IMR-90 (cell line): ENCODE results near the gene CCDC152. TPM values are rescaled to one million over a fixed set of nuclear protein-coding genes. Genes with fewer than 3 reads are reported as not detected.

Experiments used
- ATAC-seq: fragments of 200-7000 bp; cut with Tn5 transposase; 2 replicates; pipeline ENCODE4 v1.9.1; 2020; ENCODE audit warnings: low read depth, mild to moderate bottlenecking, moderate library complexity
- BruUV-seq: library from RNA; stranded (reverse); fragments of 400-500 nt; replicated peaks from 2 replicates; lab custom pipeline; 2021; lab: Mats Ljungman, UMichigan
- CTCF ChIA-PET: fragments of 300-600 bp; formaldehyde crosslinking; extraction: SDS; loops from one replicate; lab custom pipeline; 2021; ENCODE audit warnings: antibody characterized with exemption; lab: Yijun Ruan, JAX
- POLR2A ChIA-PET: fragments of 300-600 bp; sonication (Branson Sonifier 250); formaldehyde crosslinking; loops from one replicate; lab custom pipeline; 2022; ENCODE audit warnings: antibody characterized with exemption; ENCODE audit not compliant: unreplicated experiment; lab: Charles Lee
- DNase-seq: peaks from one replicate; pipeline ENCODE4 v3.0.0; 2013
- H2AFZ ChIP-seq: replicated peaks from 2 replicates; pipeline ENCODE3; 2013; ENCODE audit warnings: low read length, mild to moderate bottlenecking; ENCODE audit not compliant: poor library complexity
- H2AK5ac ChIP-seq: 2 replicates; pipeline ENCODE4 v1.6.1; 2013; ENCODE audit warnings: low read depth, low read length, inconsistent platforms
- H2AK9ac ChIP-seq: replicated peaks from 2 replicates; pipeline ENCODE3; 2013; ENCODE audit warnings: mild to moderate bottlenecking, low read depth, low read length, moderate library complexity; ENCODE audit not compliant: poor library complexity
- H2BK120ac ChIP-seq: 2 replicates; pipeline ENCODE4 v1.6.1; 2013; ENCODE audit warnings: low read depth, low read length, inconsistent platforms
- H2BK15ac ChIP-seq: 3 replicates; pipeline ENCODE4 v1.6.1; 2013; ENCODE audit warnings: low read depth, low read length, inconsistent platforms
- H2BK20ac ChIP-seq: 2 replicates; pipeline ENCODE4 v1.6.1; 2013; ENCODE audit warnings: low read depth, mild to moderate bottlenecking, inconsistent platforms, low read length, moderate library complexity
- H2BK5ac ChIP-seq: 2 replicates; pipeline ENCODE4 v1.6.1; 2013; ENCODE audit warnings: mild to moderate bottlenecking, low read depth, low read length, inconsistent platforms; ENCODE audit not compliant: poor library complexity, severe bottlenecking
- H3K14ac ChIP-seq: replicated peaks from 2 replicates; pipeline ENCODE4 v1.6.1; 2013; ENCODE audit warnings: low read depth, low read length, inconsistent platforms
- H3K18ac ChIP-seq: 2 replicates; pipeline ENCODE4 v1.6.1; 2013; ENCODE audit warnings: low read depth, low read length, control low read depth
- H3K23ac ChIP-seq: 2 replicates; pipeline ENCODE4 v1.6.1; 2013; ENCODE audit warnings: low read depth, low read length, inconsistent platforms
- H3K27ac ChIP-seq: 2 replicates; pipeline ENCODE4 v1.5.1; 2013; ENCODE audit warnings: mild to moderate bottlenecking, control low read depth, low read length; ENCODE audit not compliant: insufficient read depth
- H3K27me3 ChIP-seq: 2 replicates; pipeline ENCODE4 v1.6.1; 2013; ENCODE audit warnings: low read length; ENCODE audit not compliant: control insufficient read depth, insufficient read depth
- H3K36me3 ChIP-seq: 2 replicates; pipeline ENCODE4 v1.6.1; 2013; ENCODE audit warnings: low read length, mixed read lengths; ENCODE audit not compliant: control insufficient read depth, insufficient read depth
- H3K4ac ChIP-seq: 2 replicates; pipeline ENCODE4 v1.6.1; 2013; ENCODE audit warnings: low read depth, low read length, inconsistent platforms
- H3K4me1 ChIP-seq: 2 replicates; pipeline ENCODE4 v1.6.1; 2013; ENCODE audit warnings: low read length, mixed read lengths; ENCODE audit not compliant: control insufficient read depth, insufficient read depth
- H3K4me2 ChIP-seq: 2 replicates; pipeline ENCODE4 v1.6.1; 2013; ENCODE audit warnings: low read depth, mild to moderate bottlenecking, control low read depth, low read length, moderate library complexity
- H3K4me3 ChIP-seq: 2 replicates; pipeline ENCODE4 v1.5.1; 2013; ENCODE audit warnings: low read depth, mild to moderate bottlenecking, control low read depth, low read length, moderate library complexity; ENCODE audit not compliant: insufficient read depth
- H3K56ac ChIP-seq: 2 replicates; pipeline ENCODE4 v1.6.1; 2013; ENCODE audit warnings: low read length, inconsistent platforms; ENCODE audit not compliant: insufficient read depth; ENCODE audit errors: extremely low read depth
- H3K79me1 ChIP-seq, 2 experiments: 2 replicates each; pipeline ENCODE4 v1.6.1; 2013; ENCODE audit warnings: low read length in 2 of 2, inconsistent platforms in 1 of 2, low read depth in 1 of 2
- H3K9ac ChIP-seq: 2 replicates; pipeline ENCODE4 v1.6.1; 2013; ENCODE audit warnings: low read depth, low read length, control low read depth
- H3K9me1 ChIP-seq: 2 replicates; pipeline ENCODE4 v1.6.1; 2013; ENCODE audit warnings: low read length, inconsistent platforms; ENCODE audit not compliant: insufficient read depth
- H3K9me3 ChIP-seq: 2 replicates; pipeline ENCODE4 v1.6.1; 2013; ENCODE audit warnings: low read length; ENCODE audit not compliant: control insufficient read depth, insufficient read depth
- H4K20me1 ChIP-seq: 2 replicates; pipeline ENCODE4 v1.6.1; 2013; ENCODE audit warnings: low read length, inconsistent platforms; ENCODE audit not compliant: insufficient read depth
- H4K5ac ChIP-seq: 2 replicates; pipeline ENCODE4 v1.6.1; 2013; ENCODE audit warnings: mild to moderate bottlenecking, low read depth, low read length, control low read depth
- H4K8ac ChIP-seq, 2 experiments: 2 replicates each; pipeline ENCODE4 v1.6.1; 2013; ENCODE audit warnings: low read depth in 2 of 2, low read length in 2 of 2, control low read depth in 1 of 2, inconsistent platforms in 1 of 2
- H4K91ac ChIP-seq: 2 replicates; pipeline ENCODE4 v1.6.1; 2013; ENCODE audit warnings: low read depth, low read length, inconsistent platforms; ENCODE audit not compliant: insufficient read depth
- BHLHE40 ChIP-seq: fragments of 150-350 bp; IDR thresholded peaks from 2 replicates; pipeline ENCODE4 v1.6.1; 2016; ENCODE audit warnings: mild to moderate bottlenecking, low read depth, low read length
- CEBPB ChIP-seq: IDR thresholded peaks from 2 replicates; pipeline ENCODE4 v1.6.1; 2012; ENCODE audit warnings: low read depth, low read length, improper control_type of control experiment
- CHD1 ChIP-seq: IDR thresholded peaks from 2 replicates; pipeline ENCODE4 v1.6.1; 2012; ENCODE audit warnings: low read depth, low read length, improper control_type of control experiment
- FOS ChIP-seq: fragments of 150-350 bp; IDR thresholded peaks from 2 replicates; pipeline ENCODE4 v1.6.1; 2016; ENCODE audit warnings: low read depth, low read length
- MAFK ChIP-seq: IDR thresholded peaks from 2 replicates; pipeline ENCODE4 v1.6.1; 2012; ENCODE audit warnings: low read depth, low read length, improper control_type of control experiment
- MAZ ChIP-seq: IDR thresholded peaks from 2 replicates; pipeline ENCODE4 v1.6.1; 2012; ENCODE audit warnings: low read depth, mild to moderate bottlenecking, low read length, improper control_type of control experiment, moderate library complexity, borderline replicate concordance
- MXI1 ChIP-seq: IDR thresholded peaks from 2 replicates; pipeline ENCODE4 v1.6.1; 2012; ENCODE audit warnings: low read depth, mild to moderate bottlenecking, low read length, moderate library complexity, borderline replicate concordance
- NFE2L2 ChIP-seq: fragments of 150-350 bp; IDR thresholded peaks from 2 replicates; pipeline ENCODE4 v1.6.1; 2016; ENCODE audit warnings: low read depth, mild to moderate bottlenecking, low read length
- POLR2A ChIP-seq: IDR thresholded peaks from 2 replicates; pipeline ENCODE4 v1.6.1; 2012; ENCODE audit warnings: mild to moderate bottlenecking, low read depth, low read length
- RAD21 ChIP-seq: IDR thresholded peaks from 2 replicates; pipeline ENCODE4 v1.6.1; 2012; ENCODE audit warnings: low read length, improper control_type of control experiment
- RCOR1 ChIP-seq: IDR thresholded peaks from 2 replicates; pipeline ENCODE4 v1.6.1; 2012; ENCODE audit warnings: mild to moderate bottlenecking, low read length, improper control_type of control experiment; ENCODE audit not compliant: insufficient replicate concordance
- SMC3 ChIP-seq: fragments of 150-350 bp; IDR thresholded peaks from 2 replicates; pipeline ENCODE4 v1.6.1; 2016; ENCODE audit warnings: low read depth, mild to moderate bottlenecking, antibody characterized with exemption, low read length, moderate library complexity
- WGBS, 2 experiments: methylation state at CpG; one replicate each; pipeline versions ENCODE4 v1.1.5 to v1.1.7; 2013; ENCODE audit warnings: missing lambda C conversion rate in 2 of 2; ENCODE audit not compliant: insufficient read length in 1 of 2; ENCODE audit errors: extremely low coverage in 2 of 2; 5-methylcytosine and 5-hydroxymethylcytosine counted together
- dilution Hi-C: fragments of 300-500 bp; cut with HindIII; formaldehyde crosslinking; loops from one replicate; pipeline ENCODE4 v1.14.3; 2018; ENCODE audit warnings: low sequenced_read_pairs; ENCODE audit not compliant: unreplicated experiment
- in situ Hi-C: fragments of 300-500 bp; cut with MboI; formaldehyde crosslinking; loops from 3 replicates; pipeline ENCODE4 v1.14.3; 2019; ENCODE audit warnings: low sequenced_read_pairs, inconsistent platforms, mixed read lengths
- intact Hi-C: fragments of 100-400 bp; cut with micrococcal nuclease; formaldehyde crosslinking; loops from 2 replicates; pipeline ENCODE4 v1.10.0; 2022
- polyA plus RNA-seq, 3 experiments: library from polyadenylated mRNA; depleted of rRNA; stranded (reverse); fragments of >200 nt; gene quantifications; 2 replicates each; pipeline ENCODE4 v1.2.3, GENCODE V29; 2012; ENCODE audit warnings: low replicate concordance in 1 of 3
- total RNA-seq: library from RNA; depleted of rRNA; stranded (reverse); fragments of >200 nt; gene quantifications from 2 replicates; pipeline ENCODE4 v1.2.3, GENCODE V29; 2012
- TF ChIP-seq, protein P1 (sequence below): fragments of 150-350 bp; IDR thresholded peaks from 2 replicates; pipeline ENCODE4 v1.6.1; 2016; ENCODE audit warnings: low read depth, mild to moderate bottlenecking, low read length, moderate library complexity, borderline replicate concordance
- TF ChIP-seq, protein P2 (sequence below): conservative IDR thresholded peaks from 2 replicates; pipeline ENCODE4 v1.5.1; 2012; ENCODE audit warnings: mild to moderate bottlenecking, low read depth, low read length, improper control_type of control experiment

Gene CCDC152
- total and polyA plus RNA-seq, 2 of the 4 experiments (the other 2 are of a cell fraction): 0.87 to 0.90 TPM

DNA sequence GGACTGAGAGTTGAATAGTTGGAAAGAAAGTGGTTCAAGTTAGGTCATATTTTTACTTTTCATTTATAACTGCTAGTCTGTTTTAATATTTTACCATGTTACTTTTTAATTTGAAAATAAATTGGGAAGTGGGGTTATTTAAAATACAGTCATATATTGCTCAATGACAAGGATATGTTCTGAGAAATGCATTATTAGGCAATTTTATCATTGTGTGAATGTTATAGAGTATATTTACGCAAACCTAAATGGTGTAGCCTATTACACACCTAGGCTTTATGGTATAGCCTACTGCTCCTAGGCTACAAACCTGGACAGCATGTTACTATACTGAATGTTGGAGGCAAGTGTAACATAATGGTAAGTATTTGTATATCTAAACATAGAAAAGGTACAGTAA lies 5.2 kb downstream of the CCDC152 start:
- POLR2A ChIA-PET: no interaction called here
- TF ChIP-seq RAD21: no peak
- TF ChIP-seq CHD1: no peak
- TF ChIP-seq FOS: no peak
- no peak for TF ChIP-seq CEBPB
- no peak for TF ChIP-seq SMC3
- TF ChIP-seq, protein P1, sequence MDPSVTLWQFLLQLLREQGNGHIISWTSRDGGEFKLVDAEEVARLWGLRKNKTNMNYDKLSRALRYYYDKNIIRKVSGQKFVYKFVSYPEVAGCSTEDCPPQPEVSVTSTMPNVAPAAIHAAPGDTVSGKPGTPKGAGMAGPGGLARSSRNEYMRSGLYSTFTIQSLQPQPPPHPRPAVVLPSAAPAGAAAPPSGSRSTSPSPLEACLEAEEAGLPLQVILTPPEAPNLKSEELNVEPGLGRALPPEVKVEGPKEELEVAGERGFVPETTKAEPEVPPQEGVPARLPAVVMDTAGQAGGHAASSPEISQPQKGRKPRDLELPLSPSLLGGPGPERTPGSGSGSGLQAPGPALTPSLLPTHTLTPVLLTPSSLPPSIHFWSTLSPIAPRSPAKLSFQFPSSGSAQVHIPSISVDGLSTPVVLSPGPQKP: no peak
- no peak for TF ChIP-seq RCOR1
- TF ChIP-seq POLR2A: no peak
- TF ChIP-seq MXI1: no peak
- TF ChIP-seq BHLHE40: no peak
- no peak for TF ChIP-seq MAZ
- no peak for TF ChIP-seq MAFK
- TF ChIP-seq, protein P2, sequence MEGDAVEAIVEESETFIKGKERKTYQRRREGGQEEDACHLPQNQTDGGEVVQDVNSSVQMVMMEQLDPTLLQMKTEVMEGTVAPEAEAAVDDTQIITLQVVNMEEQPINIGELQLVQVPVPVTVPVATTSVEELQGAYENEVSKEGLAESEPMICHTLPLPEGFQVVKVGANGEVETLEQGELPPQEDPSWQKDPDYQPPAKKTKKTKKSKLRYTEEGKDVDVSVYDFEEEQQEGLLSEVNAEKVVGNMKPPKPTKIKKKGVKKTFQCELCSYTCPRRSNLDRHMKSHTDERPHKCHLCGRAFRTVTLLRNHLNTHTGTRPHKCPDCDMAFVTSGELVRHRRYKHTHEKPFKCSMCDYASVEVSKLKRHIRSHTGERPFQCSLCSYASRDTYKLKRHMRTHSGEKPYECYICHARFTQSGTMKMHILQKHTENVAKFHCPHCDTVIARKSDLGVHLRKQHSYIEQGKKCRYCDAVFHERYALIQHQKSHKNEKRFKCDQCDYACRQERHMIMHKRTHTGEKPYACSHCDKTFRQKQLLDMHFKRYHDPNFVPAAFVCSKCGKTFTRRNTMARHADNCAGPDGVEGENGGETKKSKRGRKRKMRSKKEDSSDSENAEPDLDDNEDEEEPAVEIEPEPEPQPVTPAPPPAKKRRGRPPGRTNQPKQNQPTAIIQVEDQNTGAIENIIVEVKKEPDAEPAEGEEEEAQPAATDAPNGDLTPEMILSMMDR: no peak
- TF ChIP-seq NFE2L2: no peak
- no peaks in the 10 kb centered on the region for H3K4me1 ChIP-seq
- no peak overlapping the region for H3K4me3 ChIP-seq
- H2AK5ac ChIP-seq: no peak overlapping the region
- no peak overlapping the region for H2BK20ac ChIP-seq
- CTCF ChIA-PET: interaction anchor here (1.4 kb wide), 1 partner anchor 16 kb away, joined by 5 read pairs; no protein-coding TSS in a partner anchor
- no peaks in the 10 kb centered on the region for H3K36me3 ChIP-seq
- H4K91ac ChIP-seq: no peak overlapping the region
- BruUV-seq: no TSS peak
- ATAC-seq (no peak), DNase-seq (no peak)
- H2BK120ac ChIP-seq: no peak overlapping the region
- H3K18ac ChIP-seq: no peak overlapping the region
- no peak overlapping the region for H4K8ac ChIP-seq
- no peak overlapping the region for H3K23ac ChIP-seq
- dilution Hi-C loops (no loop called here), in situ Hi-C loops (loop anchor here (25.0 kb wide), 1 partner anchor 899 kb away; the partner anchor contains the start of gene OXCT1), intact Hi-C loops (loop anchor here (10.0 kb wide), 1 partner anchor 123 kb away; no protein-coding TSS in a partner anchor)
- H3K4me2 ChIP-seq: no peak overlapping the region
- no peaks in the 10 kb centered on the region for H3K27me3 ChIP-seq
- H3K27ac ChIP-seq: no peak overlapping the region
- no CpG with 5 or more reads among the region's 1 CpG for WGBS, 2 experiments
- no peak overlapping the region for H2BK5ac ChIP-seq
- H4K20me1 ChIP-seq: no peaks in the 10 kb centered on the region
- H3K56ac ChIP-seq: no peak overlapping the region
- H3K14ac ChIP-seq: no peak overlapping the region
- no peak overlapping the region for H2AFZ ChIP-seq
- H4K5ac ChIP-seq: no peak overlapping the region
- no peaks in the 10 kb centered on the region for H3K9me1 ChIP-seq
- H2BK15ac ChIP-seq: no peak overlapping the region
- H2AK9ac ChIP-seq: no peak overlapping the region
- no peak overlapping the region for H3K9ac ChIP-seq
- H3K79me1 ChIP-seq: no peaks in the 10 kb centered on the region
- H3K9me3 ChIP-seq: no peaks in the 10 kb centered on the region
- no peak overlapping the region for H3K4ac ChIP-seq
